Tibial nerve (tissue), 4 donors: ENCODE results near the gene MAMDC2. TPM values are rescaled to one million over a fixed set of nuclear protein-coding genes. Genes with fewer than 3 reads are reported as not detected.

Experiments used
- DNase-seq, 2 donors: peaks; one replicate each; pipeline ENCODE4 v3.0.0-alpha.2; 2019; ENCODE audit warnings: low spot score in 2 of 2
- H3K27ac ChIP-seq, 4 donors: fragments of 200-600 bp; sonication (generic) in 3 of 4; one replicate each; pipeline ENCODE4 v1.5.1; 2017 to 2019; ENCODE audit warnings: mild to moderate bottlenecking in 1 of 4
- H3K27me3 ChIP-seq, 2 donors: fragments of 200-600 bp; sonication (generic) in 1 of 2; one replicate each; pipeline versions ENCODE4 v1.5.1 to v1.6.0; 2017 to 2019
- H3K36me3 ChIP-seq, 3 donors: fragments of 200-600 bp; sonication (generic); one replicate each; pipeline ENCODE4 v1.5.1; 2018 to 2019
- H3K4me1 ChIP-seq, 4 donors: fragments of 200-600 bp; sonication (generic) in 3 of 4; one replicate each; pipeline ENCODE4 v1.5.1; 2017 to 2019
- H3K4me3 ChIP-seq, 4 donors: fragments of 200-600 bp; sonication (generic) in 3 of 4; one replicate each; pipeline ENCODE4 v1.5.1; 2017 to 2019; ENCODE audit warnings: mild to moderate bottlenecking in 1 of 4, moderate library complexity in 1 of 4
- H3K9me3 ChIP-seq, 4 donors: fragments of 200-600 bp; sonication (generic) in 3 of 4; one replicate each; pipeline ENCODE4 v1.5.1; 2017 to 2019
- EP300 ChIP-seq, 2 donors: sonication (generic); formaldehyde crosslinking; IDR thresholded peaks; one replicate each; pipeline ENCODE4 v1.6.1; 2017; ENCODE audit warnings: antibody characterized with exemption in 2 of 2, mild to moderate bottlenecking in 1 of 2
- POLR2A ChIP-seq, 2 donors: fragments of 450-650 bp; IDR thresholded peaks; one replicate each; pipeline ENCODE4 v1.6.1; 2017; ENCODE audit warnings: antibody characterized with exemption in 2 of 2, mild to moderate bottlenecking in 2 of 2, moderate library complexity in 2 of 2
- WGBS, 2 donors: methylation state at CpG; one replicate each; pipeline ENCODE4 v1.1.5; 2018; 5-methylcytosine and 5-hydroxymethylcytosine counted together
- total RNA-seq, 4 donors: library from RNA; depleted of rRNA; stranded (reverse); fragments of >200 nt; gene quantifications; one replicate each; pipeline ENCODE4 v1.1.0, GENCODE V29; 2016
- TF ChIP-seq, protein P1 (sequence below), 5 experiments: fragments of 200-600 bp in 3 of 5; fragments of 450-650 bp in 2 of 5; sonication (generic) in 3 of 5; IDR thresholded peaks; one replicate each; pipeline ENCODE4 v1.5.1; 2016 to 2019; ENCODE audit warnings: antibody characterized with exemption in 5 of 5, mild to moderate bottlenecking in 3 of 5, moderate library complexity in 2 of 5

The MAMDC2 gene
- total RNA-seq, 4 donors from 2014 or later, result 24.9 to 75.9 (median 60.8) TPM

DNA sequence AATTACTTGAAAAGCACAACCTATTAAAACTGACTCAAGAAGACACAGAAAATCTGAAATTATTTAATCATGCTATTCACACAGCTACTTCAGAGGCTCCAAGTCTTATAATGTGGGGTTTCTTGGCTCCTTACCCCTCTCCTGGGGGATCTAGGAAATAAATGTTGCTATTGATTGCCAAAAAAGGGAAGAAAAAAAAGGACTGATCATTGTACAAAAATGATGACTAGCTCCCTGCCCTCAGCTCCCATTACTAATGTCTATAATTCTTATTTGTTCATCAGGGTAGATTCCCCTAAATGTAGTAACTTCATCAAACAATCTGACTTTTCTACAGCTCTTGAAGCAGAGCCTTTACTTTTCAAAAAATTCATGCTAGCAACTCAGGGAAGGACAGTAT is 211.8 kb downstream of the MAMDC2 start:
- Histone ChIP-seq H3K4me3 (peak overlapping the region in 2 of 4 donors; percentile 12 to 94), H3K4me1 (peaks cover 0 to 48% (median 9%) of the 10 kb centered on the region in 4 donors), H3K27ac (peak overlapping the region in 3 of 4 donors; percentile 36 to 98 (median 97)), H3K27me3 (no peaks in the 10 kb centered on the region), H3K9me3 (no peaks in the 10 kb centered on the region), H3K36me3 (no peaks in the 10 kb centered on the region)
- no peak for DNase-seq
- TF ChIP-seq POLR2A (IDR thresholded peaks at IDR 0.05) (no peak), EP300 (IDR thresholded peaks at IDR 0.05) (no peak)
- TF ChIP-seq, protein P1, sequence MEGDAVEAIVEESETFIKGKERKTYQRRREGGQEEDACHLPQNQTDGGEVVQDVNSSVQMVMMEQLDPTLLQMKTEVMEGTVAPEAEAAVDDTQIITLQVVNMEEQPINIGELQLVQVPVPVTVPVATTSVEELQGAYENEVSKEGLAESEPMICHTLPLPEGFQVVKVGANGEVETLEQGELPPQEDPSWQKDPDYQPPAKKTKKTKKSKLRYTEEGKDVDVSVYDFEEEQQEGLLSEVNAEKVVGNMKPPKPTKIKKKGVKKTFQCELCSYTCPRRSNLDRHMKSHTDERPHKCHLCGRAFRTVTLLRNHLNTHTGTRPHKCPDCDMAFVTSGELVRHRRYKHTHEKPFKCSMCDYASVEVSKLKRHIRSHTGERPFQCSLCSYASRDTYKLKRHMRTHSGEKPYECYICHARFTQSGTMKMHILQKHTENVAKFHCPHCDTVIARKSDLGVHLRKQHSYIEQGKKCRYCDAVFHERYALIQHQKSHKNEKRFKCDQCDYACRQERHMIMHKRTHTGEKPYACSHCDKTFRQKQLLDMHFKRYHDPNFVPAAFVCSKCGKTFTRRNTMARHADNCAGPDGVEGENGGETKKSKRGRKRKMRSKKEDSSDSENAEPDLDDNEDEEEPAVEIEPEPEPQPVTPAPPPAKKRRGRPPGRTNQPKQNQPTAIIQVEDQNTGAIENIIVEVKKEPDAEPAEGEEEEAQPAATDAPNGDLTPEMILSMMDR (IDR thresholded peaks at IDR 0.05), result no peak

GRCh38 chr9:70256123-70256551 is 212.5 kb downstream of the MAMDC2 start:
- H3K36me3 ChIP-seq, result no peaks in the 10 kb centered on the region
- no peak for DNase-seq
- H3K27ac ChIP-seq, result peak overlapping the region in 3 of 4 donors; percentile 36 to 98 (median 97)
- TF ChIP-seq, protein P1 (IDR thresholded peaks at IDR 0.05), result no peak
- no peak for TF ChIP-seq EP300 (IDR thresholded peaks at IDR 0.05)
- no peak for TF ChIP-seq POLR2A (IDR thresholded peaks at IDR 0.05)
- no peaks in the 10 kb centered on the region for H3K9me3 ChIP-seq
- WGBS, 2 donors, result 30 to 36% methylated on average over 7 of the region's 7 CpGs
- peak overlapping the region in 2 of 4 donors; percentile 12 to 94 for H3K4me3 ChIP-seq
- peaks cover 0 to 54% (median 15%) of the 10 kb centered on the region in 4 donors for H3K4me1 ChIP-seq
- H3K27me3 ChIP-seq, result no peaks in the 10 kb centered on the region

DNA sequence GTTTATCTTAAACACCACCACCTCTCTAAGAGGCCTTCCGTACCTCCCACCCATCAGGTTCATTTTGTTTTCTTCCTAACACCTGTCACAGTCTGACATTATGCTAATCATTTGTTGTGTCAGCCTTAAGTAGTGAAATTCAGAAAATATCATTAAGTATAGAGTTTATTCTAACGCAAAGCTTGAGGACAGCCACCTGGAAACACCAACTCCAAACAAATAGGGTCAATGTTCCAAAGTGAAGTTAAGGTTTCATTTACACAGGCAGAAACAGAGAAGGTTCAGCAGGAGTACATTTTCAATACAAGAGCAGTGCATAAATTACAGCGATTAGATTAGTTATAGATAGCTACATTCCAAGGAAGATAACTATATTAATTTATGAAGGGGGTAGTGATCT is 213.9 kb downstream of the MAMDC2 start:
- DNase-seq, result no peak
- Histone ChIP-seq H3K36me3 (no peaks in the 10 kb centered on the region), H3K9me3 (no peaks in the 10 kb centered on the region), H3K27ac (peak overlapping the region; percentile 94 to 98 (median 96)), H3K27me3 (no peaks in the 10 kb centered on the region), H3K4me1 (peaks cover 0 to 68% (median 19%) of the 10 kb centered on the region in 4 donors), H3K4me3 (peak overlapping the region in 3 of 4 donors; percentile 56 to 94 (median 88))
- WGBS, 2 donors, result 69 to 75% methylated on average over 3 of the region's 3 CpGs
- TF ChIP-seq POLR2A (IDR thresholded peaks at IDR 0.05) (no peak), EP300 (IDR thresholded peaks at IDR 0.05) (no peak)
- TF ChIP-seq, protein P1 (IDR thresholded peaks at IDR 0.05), result no peak

DNA sequence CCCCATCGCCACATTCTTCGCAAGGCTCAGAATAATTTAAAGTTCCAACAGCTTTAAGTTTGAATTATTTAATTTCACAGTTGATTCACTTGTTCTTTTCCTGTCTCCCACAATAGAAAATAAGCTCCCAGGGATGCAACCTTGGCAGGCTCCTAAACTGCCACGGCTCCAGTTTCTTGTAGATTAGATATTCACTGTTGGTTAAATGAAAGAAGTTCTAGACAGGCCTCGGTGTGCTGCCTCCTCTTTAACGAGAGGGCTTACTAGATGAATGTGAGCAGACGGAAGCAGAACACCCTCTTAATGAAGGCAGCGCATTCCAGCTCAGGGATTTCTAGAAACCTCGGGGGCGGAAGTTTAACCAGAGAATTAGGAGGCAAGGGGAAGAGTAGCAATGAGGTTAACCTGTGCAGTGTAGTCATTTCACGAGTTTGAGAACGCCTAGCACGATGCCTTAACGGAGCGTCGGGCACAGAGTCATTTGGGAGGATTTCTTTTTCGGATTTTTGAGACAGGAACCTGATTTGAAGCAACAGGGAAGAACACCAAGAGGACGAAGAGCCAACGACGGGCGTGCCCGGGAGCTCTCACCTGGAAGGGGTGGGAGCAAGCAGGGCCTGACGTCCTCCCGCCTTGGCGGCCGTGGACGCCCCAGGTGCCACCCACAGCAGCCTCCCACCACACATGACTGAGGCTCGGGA is 214.5 kb downstream of the MAMDC2 start:
- DNase-seq, result peak; percentile 22 to 45
- TF ChIP-seq, protein P1 (IDR thresholded peaks at IDR 0.05), result no peak
- TF ChIP-seq EP300 (IDR thresholded peaks at IDR 0.05), result no peak
- TF ChIP-seq POLR2A (IDR thresholded peaks at IDR 0.05), result no peak
- Histone ChIP-seq H3K36me3 (no peaks in the 10 kb centered on the region), H3K9me3 (no peaks in the 10 kb centered on the region), H3K4me1 (peaks cover 0 to 74% (median 22%) of the 10 kb centered on the region in 4 donors), H3K4me3 (peak overlapping the region; percentile 56 to 94 (median 90)), H3K27me3 (no peaks in the 10 kb centered on the region), H3K27ac (peak overlapping the region; percentile 94 to 98 (median 96))
- 3% methylated on average over 26 of the region's 27 CpGs for WGBS, 2 donors
